GM19043 (cell line): ENCODE data around the gene ZNF207.
"Not testable (repeated sequence)": the region's sequence is repeated elsewhere in the genome, so short reads cannot be mapped to it uniquely, and the experiment has no call there.

ENCODE experiments used
- ATAC-seq: cut with Tn5 transposase; IDR thresholded peaks from one replicate; pipeline ENCODE4 v1.9.1; 2021; ENCODE audit warnings: low read depth; ENCODE audit not compliant: unreplicated experiment

ZNF207 gene

DNA sequence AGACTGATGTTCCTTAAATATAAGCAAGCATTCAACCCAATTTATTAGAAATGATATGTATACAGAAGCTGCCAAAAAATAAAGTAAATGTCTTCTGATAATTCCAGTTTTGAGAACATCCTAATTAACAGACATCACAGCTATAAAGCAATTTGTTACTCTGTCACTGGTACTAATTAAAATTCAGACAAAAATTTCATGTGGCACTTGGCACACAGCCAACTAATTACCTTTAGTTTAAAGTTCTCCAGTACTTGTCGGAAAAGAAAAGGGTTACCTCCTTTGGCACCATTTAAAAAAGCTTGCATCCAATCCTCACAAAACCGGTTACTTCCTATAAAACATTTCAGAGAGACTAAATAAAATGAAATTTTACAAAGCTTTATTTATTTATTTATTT, 16.8 kb upstream of the ZNF207 start:
- ATAC-seq = no peak

DNA sequence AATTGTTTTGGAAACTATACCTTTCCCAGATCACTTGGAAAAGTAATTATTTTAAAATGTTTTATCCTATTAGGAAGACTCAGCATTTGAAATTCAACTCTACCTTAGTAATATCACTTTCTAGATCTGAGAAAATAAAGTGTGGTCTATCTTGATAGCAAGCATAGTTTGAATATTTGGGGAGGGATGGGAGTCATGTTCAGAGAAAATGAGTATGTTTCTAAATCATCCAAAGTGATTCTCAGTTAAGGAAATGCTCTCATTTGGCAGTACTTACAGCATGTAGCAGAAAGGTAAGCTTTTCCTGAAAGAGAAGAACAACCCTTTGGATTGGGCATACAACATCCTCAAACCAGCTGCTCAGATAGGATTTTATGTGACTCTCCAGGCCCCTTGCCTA, 14.9 kb upstream of the ZNF207 start:
- ATAC-seq = no peak

DNA sequence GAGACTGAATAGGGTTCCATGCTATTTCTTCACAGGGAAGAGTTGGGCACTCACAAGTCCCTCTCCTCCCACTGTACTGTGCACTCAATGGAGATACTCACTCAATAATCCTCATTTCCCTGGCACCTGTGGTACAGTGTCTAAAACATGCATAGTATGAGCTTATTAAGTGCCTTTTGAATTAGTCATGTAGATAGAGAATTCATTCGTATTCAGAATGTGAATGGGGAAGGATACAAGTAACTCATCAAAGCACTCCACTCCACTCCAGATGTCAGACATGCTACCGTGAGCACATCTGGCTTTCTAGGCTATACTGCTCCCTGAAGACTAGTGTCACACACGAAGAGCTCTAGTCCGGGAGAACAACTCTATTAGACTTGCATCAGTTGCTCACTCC, 14.3 kb upstream of the ZNF207 start:
- no peak for ATAC-seq

DNA sequence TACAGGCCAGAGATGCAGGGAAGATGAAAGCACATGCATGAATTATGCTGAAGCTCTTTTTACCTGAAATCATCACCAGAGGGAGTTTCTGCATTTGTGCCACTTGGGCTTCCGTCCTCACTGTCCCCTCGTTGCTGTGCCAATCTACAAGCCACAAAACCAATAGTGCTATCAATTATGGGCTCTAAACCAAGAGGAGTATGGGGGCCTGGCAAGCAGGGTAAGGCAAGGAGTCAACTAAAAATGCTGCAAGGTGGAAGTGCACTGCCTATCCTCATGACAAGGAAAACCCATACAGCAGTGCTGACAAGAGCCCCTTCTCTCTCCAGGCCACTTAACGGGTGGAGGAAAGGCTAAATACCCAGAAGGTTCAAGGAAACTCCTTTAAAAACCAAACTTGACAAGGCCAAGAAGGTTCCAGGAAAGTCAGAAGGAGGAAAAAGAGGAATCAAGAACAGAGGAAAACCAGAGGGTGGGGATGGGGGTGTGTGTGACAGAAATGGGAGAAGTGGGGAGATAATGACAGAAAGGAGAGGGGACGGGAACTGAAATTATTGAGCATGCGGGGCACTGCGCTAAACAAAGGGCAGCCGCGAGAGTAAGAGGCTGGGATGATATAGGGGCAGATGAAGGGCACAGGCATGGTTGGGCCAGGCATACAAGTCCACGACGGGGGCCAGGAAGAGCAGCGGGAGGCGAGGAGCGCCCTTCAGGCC, 8.7 kb upstream of the ZNF207 start:
- no peak for ATAC-seq

DNA sequence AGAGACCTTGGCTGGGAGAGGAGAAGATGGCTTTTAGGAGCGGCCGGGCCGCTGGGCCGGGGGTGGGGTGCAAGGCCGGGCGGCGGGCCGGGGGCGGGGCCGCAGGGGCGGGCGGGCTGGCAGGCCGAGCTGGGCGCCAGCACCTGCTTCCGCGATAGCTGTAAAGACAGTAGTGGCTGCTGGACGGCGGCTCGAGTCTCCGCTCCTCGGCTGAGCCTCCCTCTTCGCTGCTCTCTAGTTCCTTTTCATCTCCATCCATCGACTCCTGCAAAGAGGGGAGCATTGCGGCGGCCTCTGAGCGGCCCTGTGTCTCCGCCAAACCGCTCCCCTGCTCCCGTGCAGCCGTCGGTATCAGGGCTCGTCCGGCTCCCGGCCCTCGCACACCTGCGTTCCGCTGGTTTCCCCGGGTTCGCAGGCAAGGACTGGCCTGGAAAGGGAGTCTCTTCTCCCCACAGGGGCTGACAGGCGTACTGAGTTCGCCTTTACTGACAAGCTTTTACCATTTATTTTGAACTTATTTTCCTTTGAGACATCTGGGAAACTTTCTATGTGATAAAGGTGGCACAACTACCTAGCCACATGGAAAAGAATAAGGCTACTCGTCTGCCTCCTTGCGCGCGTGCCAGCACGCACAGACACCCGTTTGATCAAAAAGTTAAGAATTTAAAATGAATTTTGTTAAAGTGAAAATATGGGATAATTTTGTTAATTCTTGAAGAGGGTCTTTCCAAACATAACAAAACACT, 7.9 kb upstream of the ZNF207 start, which contains the start of gene C17orf75:
C17orf75 (minus strand) TSS at position 317 of the 746 bp plus-strand sequence; CDS start at position 283, 34 bp downstream.
- peak; percentile 82 for ATAC-seq

DNA sequence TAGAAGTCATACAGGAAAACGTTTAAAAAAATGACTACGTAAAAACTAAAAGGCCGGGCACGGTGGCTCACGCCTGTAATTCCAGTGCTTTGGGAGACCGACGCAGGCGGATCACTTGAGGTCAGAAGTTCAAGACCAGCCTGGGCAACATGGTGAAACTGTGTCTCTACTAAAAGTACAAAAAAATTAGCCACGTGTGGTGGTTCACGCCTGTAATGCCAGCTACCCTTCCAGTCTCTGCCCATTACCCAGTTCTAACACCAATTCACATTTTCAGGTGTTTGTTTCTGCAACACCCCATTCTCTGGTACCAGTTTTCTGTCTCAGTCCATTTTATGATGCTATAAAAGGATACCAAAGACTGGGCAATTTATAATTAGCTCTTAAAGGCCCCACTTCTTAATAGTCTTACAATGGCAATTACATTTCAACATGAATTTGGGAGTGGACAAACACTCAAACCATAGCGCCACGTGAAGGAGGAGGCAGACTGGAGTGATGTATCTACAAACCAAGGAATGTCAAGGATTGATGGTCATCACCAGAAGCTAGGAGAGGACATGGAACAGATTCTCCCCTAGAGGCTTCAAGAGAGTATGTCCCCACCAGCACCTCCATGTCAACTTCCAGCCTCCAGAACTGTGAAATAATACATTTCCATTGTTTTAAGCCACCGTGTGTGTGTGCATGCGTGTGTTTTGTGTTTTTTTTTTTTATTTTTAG, 7.2 kb upstream of the ZNF207 start:
- ATAC-seq = no peak

DNA sequence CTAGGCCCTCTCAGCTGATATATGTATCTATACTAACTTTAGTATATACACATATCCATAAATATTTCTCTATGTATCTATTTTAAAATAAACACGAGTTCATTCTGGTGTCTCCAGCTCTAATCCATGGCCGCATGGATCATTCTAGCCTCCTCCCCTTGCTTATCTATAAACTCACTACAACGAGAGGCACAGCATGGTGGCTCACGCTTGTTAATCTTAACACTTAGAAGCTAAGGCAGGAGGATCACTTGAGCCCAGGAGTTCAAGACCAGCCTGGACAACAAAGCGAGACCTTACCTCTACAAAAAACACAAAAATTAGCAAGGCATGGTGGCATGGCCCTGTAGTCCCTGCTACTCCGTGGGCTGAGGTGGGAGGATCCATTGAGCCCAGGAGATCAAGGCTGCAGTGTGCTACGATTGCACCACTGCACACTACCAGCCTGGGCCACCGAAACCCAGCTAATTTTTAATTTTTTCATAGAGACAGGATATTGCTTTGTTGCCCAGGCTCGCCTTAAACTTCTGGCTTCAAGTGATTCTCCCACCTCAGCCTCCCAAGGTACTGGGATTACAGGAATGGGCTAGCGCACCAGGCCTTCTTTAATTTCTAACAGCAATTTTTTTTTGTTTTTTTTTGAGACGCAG, 3.9 kb upstream of the ZNF207 start:
- no peak for ATAC-seq

DNA sequence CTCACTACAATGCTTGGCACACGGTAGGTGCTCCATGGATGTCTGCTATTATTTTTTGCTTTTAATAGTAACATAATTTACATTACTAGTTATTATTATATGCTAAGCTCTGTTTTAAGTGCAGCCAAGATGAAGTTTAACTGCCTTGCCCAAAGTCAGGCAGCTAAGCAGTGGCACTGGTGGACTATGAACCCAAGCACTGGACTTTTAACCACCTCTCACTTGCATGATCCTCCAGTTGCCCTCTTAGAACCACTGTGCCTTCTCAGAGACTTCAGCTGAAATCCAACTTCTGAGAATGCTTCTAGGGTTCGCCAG, 1.5 kb upstream of the ZNF207 start:
- no peak for ATAC-seq

DNA sequence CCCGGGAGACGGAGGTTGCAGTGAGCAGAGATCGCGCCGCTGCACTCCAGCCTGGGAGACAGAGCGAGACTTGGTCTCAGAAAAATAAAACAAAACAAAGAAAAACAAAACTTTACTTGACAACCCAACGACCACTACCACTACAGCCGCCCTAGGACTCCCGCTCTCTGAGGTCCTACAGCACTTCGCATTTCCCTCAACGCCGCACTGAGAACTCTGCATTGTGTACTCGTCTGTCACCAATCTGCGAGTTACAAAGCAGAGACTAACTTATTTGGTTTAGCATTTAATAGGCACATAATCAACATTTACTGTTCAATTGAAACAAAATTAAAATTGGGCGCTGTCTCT, 479 bp upstream of the ZNF207 start:
- ATAC-seq = no peak

DNA sequence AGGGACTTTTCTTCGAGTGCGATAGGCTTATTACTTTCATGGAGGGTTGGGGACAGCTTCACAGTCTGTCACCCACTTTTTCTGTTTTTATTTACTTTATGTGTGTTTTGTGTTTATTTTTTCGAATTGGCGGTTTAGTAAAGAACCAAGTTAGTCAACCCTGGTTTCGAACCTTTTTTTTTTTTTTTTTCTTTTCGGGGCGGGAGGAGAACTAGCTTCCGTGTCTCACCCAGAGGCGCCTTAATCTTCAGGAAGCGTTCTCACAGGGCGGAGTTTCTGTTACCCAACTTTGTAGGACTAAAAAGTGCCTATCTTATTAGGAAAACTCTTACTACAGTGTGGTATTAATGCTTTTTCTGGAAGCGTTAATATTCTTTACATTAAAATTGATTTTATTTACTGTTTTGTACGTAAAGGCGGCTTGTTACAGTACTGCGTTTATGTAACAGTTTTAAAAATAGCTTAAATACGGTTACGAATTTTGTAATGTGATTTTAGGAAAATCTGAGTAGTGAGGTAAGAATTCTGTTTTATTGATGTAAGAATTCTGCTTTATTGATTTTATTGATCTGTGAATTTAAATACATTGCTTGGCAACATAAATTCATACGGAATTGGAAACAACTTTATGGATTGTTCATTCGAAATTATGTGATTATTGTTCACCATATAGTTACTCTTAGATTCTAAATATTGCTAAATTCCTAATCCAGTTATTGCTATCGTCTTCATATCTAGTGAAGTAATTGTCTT, 885 bp downstream of the ZNF207 start:
- ATAC-seq = peak; percentile 24

DNA sequence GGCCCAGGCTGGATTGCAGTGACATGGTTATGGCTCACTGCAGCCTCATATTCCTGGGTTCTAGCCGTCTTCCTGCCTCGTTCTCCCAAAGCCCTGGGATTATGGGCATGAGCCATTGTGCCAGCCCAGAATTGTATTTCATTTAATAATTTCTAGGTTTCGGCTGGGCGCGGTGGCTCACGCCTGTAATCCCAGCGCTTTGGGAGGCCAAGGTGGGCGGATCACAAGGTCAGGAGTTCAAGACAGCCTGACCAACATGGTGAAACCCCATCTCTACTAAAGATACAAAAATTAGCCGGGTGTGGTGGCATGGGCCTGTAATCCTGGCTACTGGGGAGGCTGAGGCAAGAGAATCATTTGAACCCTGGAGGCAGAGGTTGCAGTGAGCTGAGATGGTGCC, 2.8 kb downstream of the ZNF207 start:
- not testable (repeated sequence) for ATAC-seq

DNA sequence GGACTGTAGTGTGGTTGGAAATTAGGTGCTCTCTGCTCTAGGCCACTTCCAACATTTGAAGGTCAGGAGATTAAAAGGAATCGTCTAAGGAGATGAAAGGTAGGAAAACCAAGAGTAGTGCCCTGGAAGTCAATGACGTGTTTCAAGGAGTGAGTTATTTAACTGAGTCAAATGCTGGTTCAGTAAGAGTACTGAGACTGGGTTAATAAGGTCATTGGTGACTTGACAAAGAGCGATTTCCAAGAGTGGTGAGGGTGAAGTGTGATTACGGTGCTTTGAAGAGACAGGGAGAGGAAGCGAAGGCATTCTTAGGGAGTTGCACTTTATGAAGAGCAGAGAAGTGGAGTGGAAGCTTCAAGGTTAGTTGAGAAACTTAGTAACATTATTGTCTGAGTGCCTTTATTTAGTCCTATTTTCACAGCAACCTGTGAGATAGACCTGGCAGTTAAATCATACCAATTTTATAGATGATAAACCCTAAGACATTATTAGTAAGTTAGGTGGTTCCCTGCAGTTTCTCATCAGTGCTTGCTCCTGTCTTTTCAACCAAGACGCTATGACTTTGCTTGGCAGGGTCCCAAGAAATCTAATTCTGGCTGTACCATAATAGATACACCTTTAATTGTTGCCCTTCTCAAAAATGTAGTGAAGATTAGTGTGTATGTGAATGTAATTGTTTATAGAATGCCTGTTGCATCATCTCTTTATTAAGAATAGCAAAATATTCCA, 5.9 kb downstream of the ZNF207 start:
- no peak for ATAC-seq

DNA sequence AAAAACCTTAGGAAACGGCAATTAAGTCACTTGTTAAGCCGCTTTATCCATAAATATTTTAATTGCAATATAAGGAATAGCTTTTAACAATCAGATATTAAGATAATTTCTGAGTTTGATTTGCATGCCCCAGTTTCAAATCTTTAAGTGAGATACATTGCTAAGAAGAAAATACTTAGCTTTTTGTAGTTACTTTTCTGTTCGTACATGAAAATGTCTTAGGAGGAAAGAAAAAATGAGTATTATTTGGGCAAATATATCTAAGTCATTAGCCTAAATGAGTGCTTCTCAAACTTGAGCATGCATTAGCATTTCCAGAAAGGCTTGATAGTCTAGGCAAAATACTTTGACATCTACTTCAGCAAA, 6.4 kb downstream of the ZNF207 start:
- ATAC-seq = no peak

DNA sequence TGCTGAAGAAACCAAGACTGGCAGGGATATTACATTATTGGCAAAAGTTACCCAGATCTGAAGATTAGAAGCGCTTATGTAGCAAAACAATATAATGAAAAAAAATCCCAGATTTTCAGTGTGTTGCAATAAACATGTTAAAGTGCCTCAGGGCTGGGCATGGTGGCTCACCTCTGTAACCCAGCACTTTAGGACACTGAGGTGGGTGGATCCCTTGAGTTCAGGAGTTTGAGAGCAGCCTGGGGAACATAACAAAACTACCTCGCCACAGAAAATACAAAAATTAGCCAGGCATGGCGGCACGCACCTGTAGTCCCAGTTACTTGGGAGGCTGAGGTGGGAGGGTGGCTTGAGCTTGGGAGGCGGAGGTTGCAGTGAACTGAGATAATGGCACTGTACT, 6.8 kb downstream of the ZNF207 start:
- ATAC-seq = no peak

DNA sequence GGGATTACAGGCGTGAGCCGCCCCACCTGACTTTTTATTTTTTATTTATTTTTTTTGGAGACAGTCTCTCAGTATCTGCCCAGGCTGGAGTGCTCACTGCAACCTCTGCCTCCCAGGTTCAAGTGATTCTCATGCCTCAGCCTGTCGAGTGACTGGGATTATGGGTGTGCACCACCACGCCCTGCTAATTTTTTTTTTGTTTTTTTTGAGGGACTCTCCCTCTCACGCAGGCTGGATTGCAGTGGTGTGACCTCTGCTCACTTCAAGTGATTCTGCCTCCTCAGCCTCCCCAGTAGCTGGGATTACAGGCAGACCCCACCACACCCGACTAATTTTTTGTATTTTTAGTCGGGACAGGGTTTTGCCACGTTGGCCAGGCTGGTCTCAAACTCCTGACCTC, 7.7 kb downstream of the ZNF207 start:
- ATAC-seq = no peak

DNA sequence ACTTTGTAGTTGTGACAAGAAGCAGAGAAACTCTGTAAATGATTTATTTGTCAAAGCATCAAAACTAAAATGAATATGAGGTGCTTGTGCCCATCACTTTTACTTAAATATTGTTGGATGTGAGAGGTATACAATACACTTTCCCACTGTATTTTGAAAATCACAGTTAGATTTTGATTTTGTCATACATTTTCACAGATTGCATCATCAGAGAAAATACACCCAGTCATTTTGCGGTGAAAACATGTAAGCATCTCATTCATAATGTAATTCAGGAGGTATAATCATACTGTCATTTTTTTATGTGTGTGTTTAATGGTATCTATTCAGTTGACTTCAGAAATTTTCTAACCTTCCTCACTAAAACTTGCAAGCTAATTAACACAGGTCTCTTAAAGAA, 11.3 kb downstream of the ZNF207 start:
- no peak for ATAC-seq

DNA sequence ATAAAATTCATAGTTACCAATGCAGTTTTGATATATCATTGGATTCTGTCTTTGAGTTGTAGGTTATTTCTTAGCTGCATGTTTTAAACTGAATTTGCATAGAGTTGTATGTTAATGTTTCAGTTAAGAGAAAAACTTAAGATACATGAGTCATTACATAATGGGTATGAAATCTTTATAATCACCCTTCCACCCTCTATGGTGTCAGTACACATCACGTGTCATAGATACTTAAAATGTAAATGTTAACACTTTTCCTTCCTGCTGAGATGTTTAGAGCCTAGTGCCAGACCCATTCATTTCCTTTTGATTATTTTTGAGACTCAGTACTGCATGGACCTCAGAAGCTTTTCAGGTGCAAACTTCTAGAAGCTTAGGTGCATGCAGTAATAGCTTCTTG, 20.5 kb downstream of the ZNF207 start:
- no peak for ATAC-seq

DNA sequence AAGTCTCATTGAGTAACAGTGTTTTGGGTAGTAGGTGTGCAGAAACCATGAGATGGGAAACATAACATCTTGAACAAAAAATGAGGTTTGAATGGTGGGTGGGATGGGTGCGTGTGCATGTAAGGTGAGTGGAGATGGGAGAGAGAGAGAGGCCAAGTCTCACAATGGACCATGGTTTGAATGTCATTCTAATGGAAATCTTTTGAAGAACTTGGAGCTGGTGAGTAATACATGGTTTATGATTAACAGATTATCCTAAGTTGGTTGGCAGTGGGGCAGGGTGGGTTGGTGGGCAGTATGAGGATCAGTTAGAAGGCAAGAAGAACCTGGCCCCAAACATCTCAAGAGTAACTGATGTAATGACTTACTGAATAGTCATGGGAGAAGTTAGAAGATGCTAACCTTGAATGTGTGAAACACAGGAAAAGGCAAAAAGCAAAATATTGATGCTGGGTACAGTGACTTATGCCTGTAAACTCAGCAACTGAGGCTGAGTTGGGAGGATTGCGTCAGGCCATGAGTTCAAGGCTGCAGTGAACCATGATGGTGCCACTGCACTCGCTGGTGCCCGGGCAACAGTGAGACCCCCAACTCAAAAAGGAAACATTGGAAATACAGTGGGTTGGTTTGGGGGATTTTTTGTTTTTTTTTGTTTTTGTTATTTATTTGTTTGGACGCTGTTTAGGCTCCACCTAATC, 32.7 kb downstream of the ZNF207 start:
- ATAC-seq = no peak

DNA sequence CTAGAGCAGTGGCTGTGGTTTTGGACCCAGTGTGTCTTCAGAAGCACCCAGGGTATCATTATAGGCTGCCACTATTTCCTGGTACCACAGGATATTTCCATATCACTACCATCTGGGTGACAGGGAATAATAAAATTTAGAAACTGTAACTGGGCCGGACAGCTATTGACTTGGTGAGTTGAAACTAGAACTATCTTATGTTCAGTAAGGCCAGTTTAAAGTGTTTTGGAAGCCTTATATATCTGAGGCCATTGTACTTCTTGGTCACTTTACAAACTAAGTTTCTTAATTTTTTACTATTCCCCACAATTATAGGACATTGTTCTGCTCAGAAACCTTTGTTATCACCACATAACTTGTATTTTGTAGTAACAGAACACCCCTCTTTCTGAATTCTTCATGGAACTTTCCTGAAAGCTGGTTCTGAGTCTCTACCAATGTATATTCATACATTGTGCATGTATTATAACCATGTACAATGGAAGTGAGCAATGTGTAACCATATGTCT, 34.0 kb downstream of the ZNF207 start:
- no peak for ATAC-seq
